ENCODE results near the gene KLF4. TPM values are rescaled to one million over a fixed set of nuclear protein-coding genes. Genes with fewer than 3 reads are reported as not detected.

The KLF4 gene
- total and polyA plus RNA-seq, 12 donors = 16.7 to 62.2 (median 28.9) TPM

- Histone ChIP-seq H3K9me3 (no peaks in the 10 kb centered on the region), H3K36me3 (no peaks in the 10 kb centered on the region), H3K4me1 (no peaks in the 10 kb centered on the region), H3K4me3 (no peak overlapping the region), H3K27me3 (no peaks in the 10 kb centered on the region), H3K27ac (no peak overlapping the region)
- intact Hi-C loops (cut with DNase I) = no loop called here
- ATAC-seq (no peak), DNase-seq (no peak)
- WGBS, 2 donors = 86 to 88% methylated on average over 1 of the region's 1 CpG
- TF ChIP-seq CTCF (IDR thresholded peaks at IDR 0.05) = no peak
These were observed 41.1 kb upstream of the KLF4 start for GRCh38 chr9:107530679-107531078.

GRCh38 chr9:107528686-107529085, 39.1 kb upstream of the KLF4 start:
- H3K4me3 ChIP-seq = no peak overlapping the region
- 91 to 96% methylated on average over 6 of the region's 6 CpGs for WGBS, 2 donors
- no peak for ATAC-seq
- no peak for TF ChIP-seq CTCF (IDR thresholded peaks at IDR 0.05)
- H3K36me3 ChIP-seq = no peaks in the 10 kb centered on the region
- no peaks in the 10 kb centered on the region for H3K9me3 ChIP-seq
- intact Hi-C loops (cut with DNase I) = no loop called here
- H3K27ac ChIP-seq = no peak overlapping the region
- H3K4me1 ChIP-seq = no peaks in the 10 kb centered on the region
- H3K27me3 ChIP-seq = no peaks in the 10 kb centered on the region
- DNase-seq = no peak

DNA sequence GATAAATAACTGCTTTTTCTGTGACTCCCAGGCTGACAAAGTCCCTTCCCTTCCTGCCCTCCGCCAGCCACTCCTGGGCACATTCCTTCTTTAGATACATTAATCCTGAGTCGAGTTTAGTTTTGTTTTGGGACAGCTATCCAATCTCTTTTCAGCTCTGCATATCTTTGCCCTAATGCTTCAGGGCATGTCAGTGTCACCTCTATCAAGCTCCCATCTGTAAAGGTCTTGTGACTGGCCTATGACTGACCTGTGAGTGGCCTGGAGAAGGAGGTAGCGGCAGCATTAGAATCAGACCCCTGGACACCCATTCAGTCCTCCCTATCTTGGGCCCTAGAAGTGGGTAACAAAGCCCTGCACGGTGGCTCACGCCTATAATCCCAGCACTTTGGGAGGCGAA, 34.0 kb upstream of the KLF4 start:
- Histone ChIP-seq H3K27me3 (no peaks in the 10 kb centered on the region), H3K4me3 (no peak overlapping the region), H3K36me3 (no peaks in the 10 kb centered on the region), H3K27ac (no peak overlapping the region), H3K4me1 (no peaks in the 10 kb centered on the region), H3K9me3 (peaks cover 0 to 3% (median 0%) of the 10 kb centered on the region in 11 donors)
- ATAC-seq = no peak
- no peak for TF ChIP-seq CTCF (IDR thresholded peaks at IDR 0.05)
- intact Hi-C loops (cut with DNase I) = no loop called here
- 87 to 89% methylated on average over 6 of the region's 6 CpGs for WGBS, 2 donors
- no peak for DNase-seq

- no peaks in the 10 kb centered on the region for H3K4me1 ChIP-seq
- H3K36me3 ChIP-seq = no peaks in the 10 kb centered on the region
- ATAC-seq (no peak), DNase-seq (no peak)
- 87 to 88% methylated on average over 1 of the region's 1 CpG for WGBS, 2 donors
- peaks cover 0 to 3% (median 0%) of the 10 kb centered on the region in 11 donors for H3K9me3 ChIP-seq
- no peak overlapping the region for H3K27ac ChIP-seq
- no peak overlapping the region for H3K4me3 ChIP-seq
- H3K27me3 ChIP-seq = no peaks in the 10 kb centered on the region
- intact Hi-C loops (cut with DNase I) = no loop called here
- no peak for TF ChIP-seq CTCF (IDR thresholded peaks at IDR 0.05)
These were observed 30.6 kb upstream of the KLF4 start for GRCh38 chr9:107520186-107520585.
